Ascending aorta (tissue), 2 donors: ENCODE data around the gene BTBD2. TPM values are rescaled to one million over a fixed set of nuclear protein-coding genes. Genes with fewer than 3 reads are reported as not detected.
A peak's percentile ranks its signal among the peaks of the same experiment; 100 is the strongest.

Experiments
- DNase-seq, 2 donors: peaks; one replicate each; pipeline ENCODE4 v3.0.0-alpha.2; 2019; ENCODE audit warnings: low spot score in 2 of 2
- H3K27ac ChIP-seq, 2 donors: fragments of 200-600 bp; sonication (generic); one replicate each; pipeline ENCODE4 v1.5.1; 2016 to 2017; ENCODE audit warnings: mild to moderate bottlenecking in 1 of 2
- H3K27me3 ChIP-seq: fragments of 200-600 bp; sonication (generic); one replicate; pipeline ENCODE4 v1.5.1; 2017
- H3K36me3 ChIP-seq, 2 donors: fragments of 200-600 bp; sonication (generic); one replicate each; pipeline ENCODE4 v1.5.1; 2016
- H3K4me1 ChIP-seq, 2 donors: fragments of 200-600 bp; sonication (generic); one replicate each; pipeline ENCODE4 v1.5.1; 2016 to 2017; ENCODE audit warnings: mild to moderate bottlenecking in 1 of 2
- H3K4me3 ChIP-seq, 2 donors: fragments of 200-600 bp; sonication (generic); one replicate each; pipeline ENCODE4 v1.5.1; 2016 to 2017; ENCODE audit warnings: mild to moderate bottlenecking in 1 of 2
- H3K9me3 ChIP-seq, 2 donors: fragments of 200-600 bp; sonication (generic); one replicate each; pipeline ENCODE4 v1.5.1; 2016
- CTCF ChIP-seq, 3 experiments: fragments of 200-600 bp in 2 of 3; fragments of 450-650 bp in 1 of 3; sonication (generic) in 2 of 3; IDR thresholded peaks; one replicate each; pipeline ENCODE4 v1.5.1; 2016 to 2019; ENCODE audit warnings: antibody characterized with exemption in 3 of 3, mild to moderate bottlenecking in 1 of 3, moderate library complexity in 1 of 3
- intact Hi-C: fragments of 100-400 bp; cut with DNase I; formaldehyde crosslinking; loops from one replicate; pipeline ENCODE4 v1.15.1; 2023
- total RNA-seq: library from RNA; depleted of rRNA; stranded (reverse); fragments of >200 nt; gene quantifications from one replicate; pipeline ENCODE4 v1.1.0, GENCODE V29; 2016

BTBD2 gene
- total RNA-seq, 1 donor from 2014 or later = 90.1 TPM

- no peaks in the 10 kb centered on the region for H3K36me3 ChIP-seq
- DNase-seq = no peak
- H3K9me3 ChIP-seq = no peaks in the 10 kb centered on the region
- H3K27ac ChIP-seq = peak overlapping the region in 1 of 2 donors; percentile 25
- intact Hi-C loops = loop anchor here (5.0 kb wide), 1 partner anchor 114 kb away; no protein-coding TSS in a partner anchor
- TF ChIP-seq CTCF (IDR thresholded peaks at IDR 0.05) = no peak
- H3K4me3 ChIP-seq = no peak overlapping the region
- H3K4me1 ChIP-seq = peaks cover 29 to 40% of the 10 kb centered on the region in 2 donors
- H3K27me3 ChIP-seq = no peaks in the 10 kb centered on the region
These were observed 38.3 kb upstream of the BTBD2 start for GRCh38 chr19:2053601-2054389.

DNA sequence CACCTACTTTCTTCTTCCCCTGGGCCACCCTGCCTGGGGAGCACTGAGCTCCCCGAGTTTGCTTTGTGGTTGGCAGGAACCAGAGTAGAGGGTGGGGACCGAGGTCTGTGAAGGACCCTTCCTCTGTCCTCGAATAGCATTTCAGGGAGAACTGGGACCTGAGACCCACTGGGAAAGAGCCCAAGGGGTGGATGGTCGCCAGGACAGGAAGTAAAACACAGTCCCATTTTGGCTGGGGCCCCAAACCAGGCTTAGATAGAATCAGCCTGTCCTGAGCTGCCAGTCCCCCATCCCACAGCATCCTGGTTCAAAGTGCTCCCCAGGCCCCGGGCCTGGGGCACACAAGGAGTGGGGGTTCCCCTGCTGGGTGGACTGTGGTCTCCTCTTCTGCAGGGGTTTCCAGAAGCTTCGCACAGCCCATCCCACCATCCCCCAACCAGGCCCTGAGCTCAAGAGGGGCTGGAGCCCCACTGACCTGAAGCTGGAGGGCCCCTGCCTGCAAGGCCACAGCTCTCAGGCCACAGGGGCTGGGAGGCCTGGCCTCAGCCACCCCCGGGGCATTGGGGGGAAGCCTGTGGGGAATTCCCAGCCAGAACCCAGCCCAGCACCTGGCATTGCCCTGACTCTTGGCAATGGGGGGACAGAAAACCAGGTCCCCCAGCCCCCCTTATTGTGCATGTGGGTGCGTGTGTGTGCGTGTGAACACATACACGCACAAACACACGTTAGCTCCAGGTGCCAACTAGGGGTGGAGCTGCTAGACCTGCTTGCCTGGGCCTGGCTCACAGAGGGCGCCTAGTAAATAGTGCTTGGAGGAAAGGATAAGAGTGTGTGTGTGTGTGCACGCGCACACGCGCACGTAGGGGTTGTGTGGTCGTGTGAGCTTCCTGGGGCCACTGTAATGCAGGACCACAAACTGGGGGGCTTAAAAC, 36.5 kb upstream of the BTBD2 start:
- no peak for DNase-seq
- no peaks in the 10 kb centered on the region for H3K27me3 ChIP-seq
- intact Hi-C loops = loop anchor here (1.0 to 5.0 kb wide), 5 partner anchors 9 to 115 kb away; partner anchors contain the start of genes IZUMO4 and MOB3A
- H3K36me3 ChIP-seq = peaks cover 0 to 3% of the 10 kb centered on the region in 2 donors
- TF ChIP-seq CTCF (IDR thresholded peaks at IDR 0.05) = no peak
- H3K9me3 ChIP-seq = no peaks in the 10 kb centered on the region
- peak overlapping the region; percentile 87 to 92 for H3K27ac ChIP-seq
- H3K4me1 ChIP-seq = peaks cover 45 to 51% of the 10 kb centered on the region in 2 donors
- H3K4me3 ChIP-seq = peak overlapping the region; percentile 98

DNA sequence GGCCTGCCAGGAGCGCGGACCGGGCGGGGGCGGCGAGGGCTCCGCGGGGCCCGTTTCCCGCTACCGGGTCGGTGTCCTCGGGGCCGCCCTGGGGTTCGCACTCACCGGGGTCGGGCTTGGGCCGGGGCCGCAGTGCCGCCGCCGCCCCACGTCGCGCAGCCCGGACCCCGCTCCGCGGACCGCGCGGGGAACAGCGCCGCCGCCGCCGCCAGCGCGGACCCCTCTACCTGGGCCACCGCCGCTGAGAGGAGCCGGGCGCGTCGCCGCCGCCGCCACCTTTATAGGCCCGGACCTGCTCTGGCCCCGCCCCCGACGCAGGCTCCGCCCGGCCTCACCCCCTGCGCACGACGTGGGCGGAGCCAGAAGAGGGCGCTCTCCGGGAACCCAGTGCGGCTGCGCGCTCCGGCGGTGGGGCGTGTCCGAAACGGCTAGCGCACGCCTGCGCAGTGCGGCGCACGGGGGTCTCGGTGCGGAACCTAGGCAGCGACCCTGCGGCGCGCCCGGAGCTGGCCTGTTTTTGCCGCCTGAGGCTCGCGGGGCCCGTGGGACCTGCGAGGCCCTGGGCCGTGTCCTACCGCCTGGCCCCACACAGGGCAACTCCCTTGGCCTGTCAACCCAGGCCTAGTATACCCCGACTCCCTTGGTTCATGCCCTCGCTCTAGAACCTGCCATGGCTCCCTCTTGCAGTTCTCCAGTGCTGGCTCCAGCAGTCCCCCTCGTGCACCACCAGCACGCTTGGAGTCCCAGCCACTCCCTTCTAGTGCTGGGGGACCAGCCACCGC, 35.7 kb upstream of the BTBD2 start, which contains the start of gene MKNK2:
TSS of gene MKNK2 (minus strand) at position 254 of the 782 bp plus-strand sequence. CDS start 393 bp downstream, outside the sequence.
- H3K27ac ChIP-seq = peak within 1 kb of the TSS; percentile 92 to 97
- intact Hi-C loops = loop anchor here (1.0 to 5.0 kb wide), 5 partner anchors 9 to 116 kb away; partner anchors contain the start of genes IZUMO4 and MOB3A
- peak in 1 of 2 donors; percentile 93 for DNase-seq
- H3K4me3 ChIP-seq = peak within 1 kb of the TSS; percentile 98
- no peaks in the 10 kb centered on the region for H3K9me3 ChIP-seq
- H3K4me1 ChIP-seq = peaks cover 46% of the 10 kb centered on the region in 2 donors
- H3K27me3 ChIP-seq = no peaks in the 10 kb centered on the region
- peaks cover 3 to 11% of the 10 kb centered on the region in 2 donors for H3K36me3 ChIP-seq
- peak; percentile 41 to 63 (median 48) for TF ChIP-seq CTCF (IDR thresholded peaks at IDR 0.05)

- intact Hi-C loops = loop anchor here (2.0 to 5.0 kb wide), 2 partner anchors 46 to 117 kb away; partner anchors contain the start of genes IZUMO4 and MOB3A
- H3K27ac ChIP-seq = peak overlapping the region; percentile 92 to 97
- H3K9me3 ChIP-seq = no peaks in the 10 kb centered on the region
- no peak for DNase-seq
- peaks cover 39 to 43% of the 10 kb centered on the region in 2 donors for H3K4me1 ChIP-seq
- no peaks in the 10 kb centered on the region for H3K27me3 ChIP-seq
- peaks cover 10 to 18% of the 10 kb centered on the region in 2 donors for H3K36me3 ChIP-seq
- peak overlapping the region; percentile 98 for H3K4me3 ChIP-seq
- TF ChIP-seq CTCF (IDR thresholded peaks at IDR 0.05) = no peak
These were observed 35.0 kb upstream of the BTBD2 start for GRCh38 chr19:2050349-2050990.
